PC-3 (cell line): Measurements from ENCODE around the gene PPOX. TPM values are rescaled to one million over a fixed set of nuclear protein-coding genes. Genes with fewer than 3 reads are reported as not detected.
A peak's percentile ranks its signal among the peaks of the same experiment; 100 is the strongest.

Experiments
- ATAC-seq: fragments of 200-7000 bp; cut with Tn5 transposase; 2 replicates; pipeline ENCODE4 v1.9.1; 2020; ENCODE audit warnings: mild to moderate bottlenecking, moderate library complexity
- BruUV-seq: library from RNA; stranded (reverse); fragments of 400-500 nt; replicated peaks from 2 replicates; lab custom pipeline; 2021; lab: Mats Ljungman, UMichigan
- CTCF ChIA-PET: fragments of 300-600 bp; sonication (Branson Sonifier 250); formaldehyde crosslinking; loops from one replicate; lab custom pipeline; 2022; ENCODE audit warnings: antibody characterized with exemption; lab: Charles Lee
- POLR2A ChIA-PET: fragments of 300-600 bp; sonication (Branson Sonifier 250); formaldehyde crosslinking; loops from one replicate; lab custom pipeline; 2022; ENCODE audit warnings: antibody characterized with exemption; ENCODE audit not compliant: unreplicated experiment; lab: Charles Lee
- DNase-seq: peaks from one replicate; pipeline ENCODE4 v3.0.0-alpha.2; 2015
- H2AFZ ChIP-seq: fragments of 300-600 bp; sonication (generic); 2 replicates; pipeline ENCODE4 v1.6.0; 2016; ENCODE audit warnings: antibody characterized with exemption, low read length
- H3F3A ChIP-seq: fragments of 300-600 bp; sonication (generic); one replicate; pipeline ENCODE4 v1.6.0; 2017; ENCODE audit warnings: antibody characterized with exemption, low read length, control low read depth, mild to moderate bottlenecking; ENCODE audit not compliant: unreplicated experiment
- H3K27ac ChIP-seq: fragments of 300-600 bp; sonication (generic); 2 replicates; pipeline ENCODE4 v1.5.1; 2016; ENCODE audit warnings: mild to moderate bottlenecking, low read length
- H3K27me3 ChIP-seq: fragments of 300-600 bp; sonication (generic); 2 replicates; pipeline ENCODE4 v1.6.1; 2016; ENCODE audit warnings: low read length, mixed read lengths
- H3K36me3 ChIP-seq: fragments of 300-600 bp; sonication (generic); 2 replicates; pipeline ENCODE4 v1.6.1; 2016; ENCODE audit warnings: low read depth, mixed run types, low read length, mixed read lengths
- H3K4me1 ChIP-seq: fragments of 300-600 bp; sonication (generic); 2 replicates; pipeline ENCODE4 v1.5.1; 2016; ENCODE audit warnings: low read length; ENCODE audit not compliant: insufficient read depth
- H3K4me2 ChIP-seq: fragments of 300-600 bp; sonication (generic); 2 replicates; pipeline ENCODE4 v1.6.0; 2016; ENCODE audit warnings: low read length
- H3K4me3 ChIP-seq: fragments of 300-600 bp; sonication (generic); 2 replicates; pipeline ENCODE4 v1.5.1; 2016; ENCODE audit warnings: mild to moderate bottlenecking, low read length, mixed read lengths
- H3K79me2 ChIP-seq: fragments of 300-600 bp; sonication (generic); 2 replicates; pipeline ENCODE4 v1.6.1; 2017; ENCODE audit warnings: low read length, mixed read lengths
- H3K9ac ChIP-seq: fragments of 300-600 bp; sonication (generic); 2 replicates; pipeline ENCODE4 v1.6.0; 2016; ENCODE audit warnings: mild to moderate bottlenecking, low read length
- H3K9me2 ChIP-seq: fragments of 300-600 bp; sonication (generic); replicated peaks from 2 replicates; pipeline ENCODE4 v1.6.1; 2016; ENCODE audit warnings: mixed run types, low read length, mixed read lengths
- H3K9me3 ChIP-seq: fragments of 300-600 bp; sonication (generic); 2 replicates; pipeline ENCODE4 v1.6.1; 2016; ENCODE audit warnings: low read length, mixed read lengths
- H4K20me1 ChIP-seq: fragments of 300-600 bp; sonication (generic); 2 replicates; pipeline ENCODE4 v1.6.1; 2016; ENCODE audit warnings: low read length, mixed read lengths
- EZH2 ChIP-seq: fragments of 300-600 bp; sonication (generic); IDR thresholded peaks from one replicate; pipeline ENCODE4 v1.6.1; 2017; ENCODE audit warnings: antibody characterized with exemption, mild to moderate bottlenecking, low read length; ENCODE audit not compliant: unreplicated experiment
- EZH2phosphoT487 ChIP-seq: fragments of 300-600 bp; sonication (generic); IDR thresholded peaks from 2 replicates; pipeline ENCODE4 v1.6.1; 2018; ENCODE audit warnings: mild to moderate bottlenecking, antibody characterized with exemption, low read length, borderline replicate concordance
- intact Hi-C: fragments of 100-400 bp; cut with micrococcal nuclease; formaldehyde crosslinking; loops from 2 replicates; pipeline ENCODE4 v1.9.0; 2023
- total RNA-seq: library from RNA; depleted of rRNA; stranded (reverse); fragments of >200 nt; gene quantifications from 2 replicates; pipeline ENCODE4 v1.2.3, GENCODE V29; 2014
- TF ChIP-seq, protein P1 (sequence below): fragments of 300-600 bp; sonication (generic); conservative IDR thresholded peaks from 2 replicates; pipeline ENCODE4 v1.5.1; 2017; ENCODE audit warnings: antibody characterized with exemption, low read depth, mild to moderate bottlenecking, low read length

The PPOX gene
- total RNA-seq, 1 experiment from 2014 or later: 22.9 TPM

- POLR2A ChIA-PET: no interaction called here
- CTCF ChIA-PET: no interaction called here
- Histone ChIP-seq H2AFZ (no peak overlapping the region), H3K4me1 (peaks cover 43% of the 10 kb centered on the region), H3K4me3 (peak overlapping the region; percentile 85), H3K27me3 (no peaks in the 10 kb centered on the region), H3K79me2 (peaks cover 55% of the 10 kb centered on the region), H3K36me3 (peaks cover 48% of the 10 kb centered on the region), H4K20me1 (peaks cover 11% of the 10 kb centered on the region), H3K9ac (peak overlapping the region; percentile 94), H3K4me2 (peak overlapping the region; percentile 83), H3F3A (peaks cover 4% of the 10 kb centered on the region), H3K9me2 (no peaks in the 10 kb centered on the region), H3K9me3 (no peaks in the 10 kb centered on the region), H3K27ac (peak overlapping the region; percentile 77)
- ATAC-seq (peak; percentile 23), DNase-seq (peak; percentile 76)
- intact Hi-C loops: loop anchor here (1.0 to 10.0 kb wide), 3 partner anchors 13 to 94 kb away; partner anchors contain the start of genes DEDD, F11R and USP21
- BruUV-seq: no TSS peak
- TF ChIP-seq, protein P1, sequence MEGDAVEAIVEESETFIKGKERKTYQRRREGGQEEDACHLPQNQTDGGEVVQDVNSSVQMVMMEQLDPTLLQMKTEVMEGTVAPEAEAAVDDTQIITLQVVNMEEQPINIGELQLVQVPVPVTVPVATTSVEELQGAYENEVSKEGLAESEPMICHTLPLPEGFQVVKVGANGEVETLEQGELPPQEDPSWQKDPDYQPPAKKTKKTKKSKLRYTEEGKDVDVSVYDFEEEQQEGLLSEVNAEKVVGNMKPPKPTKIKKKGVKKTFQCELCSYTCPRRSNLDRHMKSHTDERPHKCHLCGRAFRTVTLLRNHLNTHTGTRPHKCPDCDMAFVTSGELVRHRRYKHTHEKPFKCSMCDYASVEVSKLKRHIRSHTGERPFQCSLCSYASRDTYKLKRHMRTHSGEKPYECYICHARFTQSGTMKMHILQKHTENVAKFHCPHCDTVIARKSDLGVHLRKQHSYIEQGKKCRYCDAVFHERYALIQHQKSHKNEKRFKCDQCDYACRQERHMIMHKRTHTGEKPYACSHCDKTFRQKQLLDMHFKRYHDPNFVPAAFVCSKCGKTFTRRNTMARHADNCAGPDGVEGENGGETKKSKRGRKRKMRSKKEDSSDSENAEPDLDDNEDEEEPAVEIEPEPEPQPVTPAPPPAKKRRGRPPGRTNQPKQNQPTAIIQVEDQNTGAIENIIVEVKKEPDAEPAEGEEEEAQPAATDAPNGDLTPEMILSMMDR: peak; percentile 72
- TF ChIP-seq EZH2 (no peak), EZH2phosphoT487 (no peak)
Observed at GRCh38 chr1:161119092-161119903, 46.9 kb upstream of the PPOX start.

GRCh38 chr1:161121042-161121650 is 45.1 kb upstream of the PPOX start:
- no peaks in the 10 kb centered on the region for H3K9me3 ChIP-seq
- ChIA-PET POLR2A (no interaction called here), CTCF (no interaction called here)
- no peak overlapping the region for H3K4me3 ChIP-seq
- H3K79me2 ChIP-seq: peaks cover 52% of the 10 kb centered on the region
- no peaks in the 10 kb centered on the region for H3K9me2 ChIP-seq
- H3K27ac ChIP-seq: no peak overlapping the region
- H2AFZ ChIP-seq: no peak overlapping the region
- H3K36me3 ChIP-seq: peaks cover 52% of the 10 kb centered on the region
- H3K9ac ChIP-seq: no peak overlapping the region
- no peaks in the 10 kb centered on the region for H3K27me3 ChIP-seq
- H4K20me1 ChIP-seq: no peaks in the 10 kb centered on the region
- peaks cover 27% of the 10 kb centered on the region for H3K4me1 ChIP-seq
- intact Hi-C loops: no loop called here
- DNase-seq: no peak
- ATAC-seq: no peak
- TF ChIP-seq EZH2 (no peak), EZH2phosphoT487 (no peak)
- TF ChIP-seq, protein P1: no peak
- no peak overlapping the region for H3K4me2 ChIP-seq
- no TSS peak for BruUV-seq
- H3F3A ChIP-seq: no peaks in the 10 kb centered on the region
